CD14-positive monocyte (primary cell): ENCODE results near the gene MDN1. TPM values are rescaled to one million over a fixed set of nuclear protein-coding genes. Genes with fewer than 3 reads are reported as not detected.

Experiments used
- DNase-seq, 3 donors: peaks; one replicate each; pipeline ENCODE4 v3.0.0-alpha.2; 2011 to 2022
- H2AFZ ChIP-seq: 2 replicates; pipeline ENCODE4 v1.6.0; 2012; ENCODE audit warnings: mild to moderate bottlenecking, low read depth, low read length, inconsistent platforms; ENCODE audit not compliant: insufficient read depth, poor library complexity, severe bottlenecking
- H3K27ac ChIP-seq, 2 donors: 1 replicate in 1 of 2; 2 replicates in 1 of 2; pipeline ENCODE4 v1.5.1; 2012 to 2013; ENCODE audit warnings: low read length in 2 of 2, control low read depth in 1 of 2, inconsistent platforms in 1 of 2, low read depth in 1 of 2, mild to moderate bottlenecking in 1 of 2
- H3K27me3 ChIP-seq, 2 donors: one replicate each; pipeline versions ENCODE4 v1.6.0 to v1.6.1; 2011 to 2013; ENCODE audit warnings: low read length in 2 of 2; ENCODE audit not compliant: control insufficient read depth in 2 of 2, insufficient read depth in 2 of 2
- H3K36me3 ChIP-seq, 2 donors: replicated peaks in 1 of 2; 1 replicate in 1 of 2; 2 replicates in 1 of 2; pipeline versions ENCODE4 v1.5.1 to v1.6.1; 2012 to 2013; ENCODE audit warnings: low read length in 2 of 2, control low read depth in 1 of 2, inconsistent platforms in 1 of 2, mild to moderate bottlenecking in 1 of 2; ENCODE audit not compliant: insufficient read depth in 2 of 2, control insufficient read depth in 1 of 2
- H3K4me1 ChIP-seq, 2 donors: 1 replicate in 1 of 2; 2 replicates in 1 of 2; pipeline versions ENCODE4 v1.5.1 to v1.6.1; 2012 to 2013; ENCODE audit warnings: low read length in 2 of 2, control low read depth in 1 of 2, inconsistent platforms in 1 of 2, mild to moderate bottlenecking in 1 of 2, moderate library complexity in 1 of 2; ENCODE audit not compliant: insufficient read depth in 2 of 2, control insufficient read depth in 1 of 2
- H3K4me2 ChIP-seq: replicated peaks from 2 replicates; pipeline ENCODE3; 2012; ENCODE audit warnings: low read length, moderate library complexity, mild to moderate bottlenecking; ENCODE audit not compliant: poor library complexity, severe bottlenecking; ENCODE audit errors: extremely low read depth
- H3K4me3 ChIP-seq, 3 experiments: fragments of 200-600 bp in 1 of 3; sonication (generic) in 1 of 3; replicated peaks in 1 of 3; 1 replicate in 2 of 3; 2 replicates in 1 of 3; pipeline ENCODE4 v1.5.1; 2011 to 2013; ENCODE audit warnings: low read length in 3 of 3, mild to moderate bottlenecking in 3 of 3, control low read depth in 2 of 3, low read depth in 2 of 3, inconsistent platforms in 1 of 3, moderate library complexity in 1 of 3
- H3K79me2 ChIP-seq: 2 replicates; pipeline ENCODE4 v1.6.0; 2012; ENCODE audit warnings: mild to moderate bottlenecking, control low read depth, inconsistent platforms, low read length, moderate library complexity; ENCODE audit not compliant: insufficient read depth
- H3K9ac ChIP-seq: 2 replicates; pipeline ENCODE4 v1.6.0; 2017; ENCODE audit warnings: low read length, mild to moderate bottlenecking; ENCODE audit not compliant: insufficient read depth, poor library complexity, severe bottlenecking
- H3K9me3 ChIP-seq, 2 donors: replicated peaks in 1 of 2; 1 replicate in 1 of 2; 2 replicates in 1 of 2; pipeline versions ENCODE4 v1.5.1 to v1.6.1; 2012 to 2013; ENCODE audit warnings: low read length in 2 of 2, control low read depth in 1 of 2; ENCODE audit not compliant: control insufficient read depth in 1 of 2, insufficient read depth in 1 of 2
- H4K20me1 ChIP-seq: 2 replicates; pipeline ENCODE4 v1.6.0; 2012; ENCODE audit warnings: mild to moderate bottlenecking, low read length, control low read depth, moderate library complexity; ENCODE audit not compliant: insufficient read depth
- H3K27ac Mint-ChIP-seq, 7 donors: one replicate each; pipeline ENCODE4 v1.8.0; 2020; ENCODE audit warnings: mild to moderate bottlenecking in 7 of 7, mixed read lengths in 7 of 7, moderate library complexity in 6 of 7, inconsistent platforms in 2 of 7
- H3K27me3 Mint-ChIP-seq, 3 donors: one replicate each; pipeline ENCODE4 v1.8.0; 2021 to 2022; ENCODE audit warnings: low read depth in 3 of 3, mild to moderate bottlenecking in 3 of 3, mixed read lengths in 3 of 3, moderate library complexity in 3 of 3, inconsistent platforms in 1 of 3
- H3K36me3 Mint-ChIP-seq, 2 donors: one replicate each; pipeline ENCODE4 v1.8.0; 2020; ENCODE audit warnings: mixed read lengths in 2 of 2, inconsistent platforms in 1 of 2, mild to moderate bottlenecking in 1 of 2
- H3K4me1 Mint-ChIP-seq: one replicate; pipeline ENCODE4 v1.8.0; 2020; ENCODE audit warnings: mild to moderate bottlenecking, mixed read lengths
- H3K4me3 Mint-ChIP-seq, 2 donors: one replicate each; pipeline ENCODE4 v1.8.0; 2020; ENCODE audit warnings: mild to moderate bottlenecking in 2 of 2, mixed read lengths in 2 of 2, moderate library complexity in 1 of 2
- H3K9me3 Mint-ChIP-seq, 7 donors: one replicate each; pipeline ENCODE4 v1.8.0; 2020 to 2022; ENCODE audit warnings: mixed read lengths in 7 of 7, mild to moderate bottlenecking in 6 of 7, moderate library complexity in 6 of 7, inconsistent platforms in 2 of 7
- CTCF ChIP-seq: fragments of 200-600 bp; IDR thresholded peaks from one replicate; pipeline ENCODE4 v1.8.0; 2022; ENCODE audit warnings: antibody characterized with exemption, mild to moderate bottlenecking
- WGBS: methylation state at CpG from one replicate; pipeline ENCODE4 v1.1.5; 2013; ENCODE audit warnings: missing lambda C conversion rate; ENCODE audit not compliant: insufficient coverage; 5-methylcytosine and 5-hydroxymethylcytosine counted together
- intact Hi-C, 2 donors: fragments of 100-400 bp; cut with micrococcal nuclease; formaldehyde crosslinking; loops; one replicate each; pipeline versions ENCODE4 v1.15.0 to v1.15.1; 2023
- polyA plus RNA-seq, 3 donors: library from polyadenylated mRNA; depleted of rRNA in 1 of 3; unstranded in 2 of 3; stranded (reverse) in 1 of 3; fragments of 300-500 nt in 2 of 3; fragments of >200 nt in 1 of 3; fragmentation: Illumina TruSeq in 2 of 3; gene quantifications; 1 replicate in 2 of 3; 2 replicates in 1 of 3; pipeline ENCODE4 v1.2.3, GENCODE V29; 2012 to 2021

MDN1 gene
- polyA plus RNA-seq, 3 donors: 0.61 to 6.6 (median 1.8) TPM

GRCh38 chr6:89840538-89840937 is 20.9 kb upstream of the MDN1 start:
- no peak overlapping the region for H3K4me2 ChIP-seq
- no peak for DNase-seq
- intact Hi-C loops: no loop called here
- H3K27me3 ChIP-seq: no peaks in the 10 kb centered on the region
- H3K4me1 Mint-ChIP-seq: peaks cover 11% of the 10 kb centered on the region
- no peaks in the 10 kb centered on the region for H3K27me3 Mint-ChIP-seq
- TF ChIP-seq CTCF: no peak
- peaks cover 17 to 49% of the 10 kb centered on the region in 2 donors for H3K36me3 Mint-ChIP-seq
- no peak overlapping the region for H3K4me3 ChIP-seq
- no peak overlapping the region for H3K9ac ChIP-seq
- 80% methylated on average over 1 of the region's 3 CpGs for whole genome bisulfite sequencing
- H3K36me3 ChIP-seq: peaks cover 0 to 36% of the 10 kb centered on the region in 2 donors
- H3K4me3 Mint-ChIP-seq: no peak overlapping the region
- no peaks in the 10 kb centered on the region for H3K9me3 ChIP-seq
- H2AFZ ChIP-seq: no peak overlapping the region
- peak overlapping the region in 3 of 7 donors; percentile 10 to 68 (median 64) for H3K27ac Mint-ChIP-seq
- peaks cover 89% of the 10 kb centered on the region for H3K79me2 ChIP-seq
- peaks cover 0 to 1% (median 0%) of the 10 kb centered on the region in 7 donors for H3K9me3 Mint-ChIP-seq
- H3K4me1 ChIP-seq: peaks cover 5 to 6% of the 10 kb centered on the region in 2 donors
- H3K27ac ChIP-seq: peak overlapping the region in 1 of 2 donors; percentile 49
- peaks cover 11% of the 10 kb centered on the region for H4K20me1 ChIP-seq

- H3K27me3 ChIP-seq: no peaks in the 10 kb centered on the region
- H3K4me3 Mint-ChIP-seq: no peak overlapping the region
- no peaks in the 10 kb centered on the region for H3K27me3 Mint-ChIP-seq
- H3K27ac Mint-ChIP-seq: peak overlapping the region in 3 of 7 donors; percentile 33 to 78 (median 63)
- H3K9ac ChIP-seq: no peak overlapping the region
- no peak overlapping the region for H3K4me3 ChIP-seq
- H3K36me3 ChIP-seq: peaks cover 11 to 44% of the 10 kb centered on the region in 2 donors
- peaks cover 81% of the 10 kb centered on the region for H3K79me2 ChIP-seq
- no peak overlapping the region for H2AFZ ChIP-seq
- intact Hi-C loops: loop anchor here in 1 of 2 donors (10.0 kb wide), 1 partner anchor 748 kb away; the partner anchor contains the start of gene MAP3K7
- no peak for TF ChIP-seq CTCF
- peaks cover 19% of the 10 kb centered on the region for H3K4me1 Mint-ChIP-seq
- no peak for DNase-seq
- H3K9me3 ChIP-seq: no peaks in the 10 kb centered on the region
- 98% methylated on average over 6 of the region's 8 CpGs for WGBS
- H3K27ac ChIP-seq: peak overlapping the region in 1 of 2 donors; percentile 13
- peaks cover 6% of the 10 kb centered on the region for H4K20me1 ChIP-seq
- peaks cover 5 to 6% of the 10 kb centered on the region in 2 donors for H3K4me1 ChIP-seq
- H3K36me3 Mint-ChIP-seq: peaks cover 36 to 66% of the 10 kb centered on the region in 2 donors
- H3K4me2 ChIP-seq: no peak overlapping the region
- H3K9me3 Mint-ChIP-seq: no peaks in the 10 kb centered on the region
Measured at GRCh38 chr6:89836639-89837222, 17.1 kb upstream of the MDN1 start.
